Glomerular endothelial cell (primary cell): ENCODE results near the gene ATG2B. TPM values are rescaled to one million over a fixed set of nuclear protein-coding genes. Genes with fewer than 3 reads are reported as not detected.
"Not testable (repeated sequence)": the region's sequence is repeated elsewhere in the genome, so short reads cannot be mapped to it uniquely, and the experiment has no call there.

Experiments
- DNase-seq: peaks from one replicate; pipeline ENCODE4 v3.0.0-alpha.2; 2011; ENCODE audit warnings: low read depth, low spot score; ENCODE audit errors: extremely low read depth
- total RNA-seq: library from RNA; depleted of rRNA; stranded (reverse); fragments of >200 nt; gene quantifications from 2 replicates; pipeline ENCODE4 v1.2.3, GENCODE V29; 2015

ATG2B gene
- total RNA-seq, 1 donor from 2014 or later = 13.9 TPM

DNA sequence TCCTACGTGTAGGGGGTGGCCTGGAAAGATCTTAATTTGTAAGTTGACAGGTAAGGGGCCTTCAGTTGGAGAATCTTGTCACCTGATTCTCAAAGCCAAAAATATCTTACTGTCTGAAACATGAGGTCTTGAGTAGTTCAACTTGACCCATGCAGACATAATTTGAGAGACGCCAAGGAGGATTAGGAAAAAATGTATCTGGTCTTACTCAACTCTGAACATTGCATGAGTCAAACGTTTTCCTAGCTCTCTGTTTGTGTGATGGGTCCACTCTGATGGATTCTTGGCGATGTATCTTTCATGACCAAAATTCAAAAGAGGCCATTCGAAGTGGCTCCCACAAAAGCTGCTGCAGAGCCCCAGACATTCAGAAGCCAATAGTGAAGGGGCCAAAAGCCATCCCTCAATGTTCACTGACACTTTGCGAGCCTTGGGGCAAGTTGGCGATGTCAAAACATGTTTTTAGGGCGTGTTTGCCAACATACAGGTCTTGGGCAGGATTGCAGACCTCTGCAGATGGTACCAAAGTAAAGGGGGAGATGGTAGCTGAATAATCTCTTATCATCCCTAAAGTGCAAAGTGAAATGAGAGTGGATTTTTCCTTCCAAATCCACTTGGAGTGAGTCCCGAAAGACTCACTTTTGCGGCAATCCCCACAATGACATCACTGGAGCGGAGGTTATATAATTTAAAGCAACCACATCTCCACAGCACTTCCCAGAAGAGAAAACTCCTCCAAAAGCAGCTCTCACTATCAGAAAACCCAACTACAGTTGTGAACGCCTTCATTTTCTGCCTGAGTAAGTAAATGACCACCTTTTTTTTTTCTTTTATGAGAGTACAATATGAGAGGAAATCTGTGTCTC lies 107.4 kb downstream of the ATG2B start, which contains the start of gene BDKRB1:
Gene BDKRB1, plus strand, starts transcription at position 710 of the 866 bp plus-strand sequence. CDS start 7,473 bp downstream, outside the sequence.
- DNase-seq = no peak

DNA sequence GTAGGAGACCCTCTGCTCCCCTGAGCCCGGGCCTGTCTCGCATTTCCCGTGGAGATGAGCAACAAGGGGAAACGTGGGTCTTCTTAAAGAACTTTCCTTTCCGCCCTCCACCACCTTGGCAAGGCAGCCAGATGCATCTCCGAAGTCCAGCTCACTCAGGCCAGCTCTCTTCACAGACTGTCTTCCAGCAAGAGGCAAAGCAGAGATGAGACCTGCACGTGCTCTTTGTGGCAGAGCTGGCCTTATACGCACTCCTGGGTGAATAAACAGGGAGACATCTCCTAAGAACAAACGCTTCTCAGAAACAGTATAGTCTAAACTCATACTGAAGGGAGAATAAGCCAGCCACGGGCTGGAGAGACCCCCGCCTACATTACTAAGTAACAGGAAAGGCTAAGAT lies 108.5 kb downstream of the ATG2B start:
- no peak for DNase-seq

DNA sequence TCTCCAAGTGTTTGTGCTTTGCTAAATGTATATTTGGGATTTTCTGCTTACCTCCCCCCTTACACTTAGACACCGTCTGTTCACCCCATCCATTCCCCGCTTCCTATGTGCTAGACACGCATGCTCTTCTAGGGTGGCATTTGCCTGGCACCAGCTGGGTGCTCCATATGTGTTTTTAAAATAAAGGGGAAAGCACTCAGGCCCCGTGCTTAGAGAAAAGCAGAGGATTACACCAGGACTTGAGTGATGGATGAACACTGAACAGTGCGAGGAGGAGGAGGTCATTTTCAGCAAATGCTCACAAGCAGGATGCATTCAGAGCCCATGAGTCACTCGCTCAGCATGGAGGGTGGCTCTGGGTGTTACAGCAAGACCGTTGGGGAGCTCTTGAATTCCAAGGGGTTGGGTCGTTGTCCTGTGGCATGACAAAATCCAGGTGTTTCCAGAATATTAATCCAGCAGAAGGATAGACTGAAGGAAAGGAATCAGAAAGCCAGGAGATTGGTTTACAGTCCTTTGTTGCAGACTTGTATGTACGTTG lies 110.1 kb downstream of the ATG2B start:
- DNase-seq = no peak

DNA sequence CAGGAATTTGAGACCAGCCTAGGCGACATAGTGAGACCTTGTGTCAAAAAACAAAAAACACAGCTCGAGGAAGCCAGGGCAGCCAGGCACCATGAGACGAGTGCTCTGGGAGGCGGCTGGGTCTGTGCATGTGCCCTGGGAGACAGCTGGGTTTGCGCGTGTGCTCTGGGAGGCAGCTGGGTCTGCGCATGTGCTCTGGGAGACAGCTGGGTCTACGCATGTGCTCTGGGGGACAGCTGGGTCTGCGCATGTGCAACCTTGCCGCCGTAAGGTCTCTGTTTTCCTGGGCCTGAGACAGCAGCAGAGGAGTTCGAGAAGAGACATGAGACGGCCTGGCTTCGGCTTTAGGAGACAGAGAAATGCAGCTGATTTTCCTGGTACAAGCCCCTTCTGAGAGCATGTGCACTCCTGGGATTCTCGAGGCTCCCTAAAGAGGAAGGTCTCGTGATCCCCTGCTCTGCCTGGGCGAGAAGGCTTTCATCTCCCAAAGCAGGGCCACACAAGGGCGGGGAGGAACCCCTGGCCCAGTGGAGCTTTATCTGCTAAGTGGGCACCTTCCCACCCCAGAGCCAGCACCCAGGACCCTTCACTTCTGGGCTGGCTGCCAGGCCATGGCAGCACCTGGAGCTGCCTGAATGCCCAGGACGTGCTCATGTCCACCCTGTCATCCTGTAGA lies 110.7 kb downstream of the ATG2B start:
- no peak for DNase-seq

DNA sequence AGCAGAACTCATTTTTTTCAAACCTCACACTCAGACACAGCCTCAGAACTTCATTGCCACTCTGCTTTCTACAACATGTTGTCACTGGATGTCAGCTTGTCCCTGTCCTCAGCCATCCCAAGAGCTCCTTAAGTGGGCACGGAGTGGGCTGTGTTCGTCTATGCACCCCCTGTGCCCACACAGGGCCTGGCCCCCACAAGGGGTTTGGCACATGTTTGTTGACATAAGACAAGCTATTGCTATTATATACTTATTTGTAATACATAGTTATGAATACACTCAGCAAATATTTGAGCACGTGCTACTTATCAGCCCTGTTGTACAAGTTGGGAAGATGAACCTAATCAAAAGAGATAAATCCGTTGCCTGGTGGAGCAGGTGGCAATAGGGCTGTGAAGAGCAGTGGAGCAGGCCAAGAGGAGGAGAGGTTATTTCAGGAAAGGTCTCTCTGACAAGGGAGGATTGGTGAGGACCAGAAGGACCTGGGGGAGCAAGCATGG lies 111.4 kb downstream of the ATG2B start:
- DNase-seq = no peak

DNA sequence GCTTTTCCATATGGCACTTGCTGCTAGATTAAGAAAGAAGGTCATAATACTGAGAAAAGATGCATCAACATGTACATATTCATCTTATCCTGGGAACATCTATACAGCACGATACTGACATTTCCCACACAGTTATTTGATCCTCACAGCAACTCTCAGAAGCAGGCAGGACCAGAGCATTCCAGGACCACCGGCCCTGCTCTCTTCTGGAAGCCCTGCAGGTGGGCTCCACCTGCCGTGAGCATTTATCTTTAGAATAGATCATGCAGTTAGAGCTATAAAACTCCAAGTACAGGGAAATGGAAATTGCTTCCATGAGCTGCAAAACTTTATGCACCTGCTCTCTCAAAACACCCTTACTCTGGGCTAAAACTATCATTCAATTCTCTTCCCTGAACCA lies 112.7 kb downstream of the ATG2B start:
- no peak for DNase-seq

DNA sequence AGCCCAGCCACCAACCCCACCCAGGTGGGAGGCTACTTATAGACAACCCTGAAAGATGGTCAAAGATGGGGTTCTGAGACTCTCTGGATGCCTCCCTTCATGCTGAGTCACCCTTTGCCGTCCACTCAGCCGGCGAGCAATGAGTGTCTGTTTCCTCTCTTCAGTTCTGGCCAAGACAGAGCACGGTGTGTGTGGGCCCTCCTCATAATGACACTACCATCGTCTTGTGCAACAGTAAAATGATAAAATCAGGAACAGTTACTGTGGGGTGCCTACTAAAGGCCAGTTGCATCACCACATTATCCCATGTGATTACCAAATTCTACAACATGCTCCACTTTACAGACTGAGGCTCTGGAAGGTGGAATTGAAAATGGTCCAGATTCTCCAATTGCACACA lies 114.1 kb downstream of the ATG2B start:
- no peak for DNase-seq

DNA sequence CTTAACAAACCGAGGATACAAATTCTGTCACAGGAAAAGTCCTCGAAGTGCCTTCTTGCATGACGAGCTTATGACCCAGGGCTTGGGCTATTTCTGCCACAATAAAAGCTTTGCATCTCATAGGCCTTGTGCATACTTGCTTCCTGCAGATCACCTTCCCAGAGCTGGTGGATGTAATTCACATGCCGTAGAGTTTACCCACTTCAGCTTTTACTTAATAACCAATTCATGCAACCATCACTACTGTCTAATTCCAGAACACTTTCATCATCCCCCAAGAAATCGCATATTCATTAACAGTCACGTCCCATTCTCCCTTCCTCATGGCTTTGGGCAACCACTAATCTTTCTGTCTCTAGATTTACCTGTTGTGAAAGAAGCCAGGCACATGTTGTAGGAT lies 116.1 kb downstream of the ATG2B start:
- DNase-seq = no peak

DNA sequence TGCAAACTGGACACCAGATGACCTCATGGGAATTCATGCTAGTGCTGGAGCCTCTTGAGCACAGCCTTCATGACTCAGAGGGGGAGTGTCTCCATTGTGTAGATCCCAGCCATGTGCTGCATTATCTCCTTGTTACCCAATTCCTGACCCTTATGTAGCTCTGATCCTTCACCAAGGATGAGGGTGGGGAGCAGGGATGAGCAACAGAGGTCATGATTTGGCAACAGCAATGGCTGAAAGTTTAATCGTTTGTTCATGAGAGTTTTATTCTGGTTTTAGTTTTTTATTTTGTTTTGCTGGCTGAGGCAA lies 116.6 kb downstream of the ATG2B start:
- DNase-seq = no peak

DNA sequence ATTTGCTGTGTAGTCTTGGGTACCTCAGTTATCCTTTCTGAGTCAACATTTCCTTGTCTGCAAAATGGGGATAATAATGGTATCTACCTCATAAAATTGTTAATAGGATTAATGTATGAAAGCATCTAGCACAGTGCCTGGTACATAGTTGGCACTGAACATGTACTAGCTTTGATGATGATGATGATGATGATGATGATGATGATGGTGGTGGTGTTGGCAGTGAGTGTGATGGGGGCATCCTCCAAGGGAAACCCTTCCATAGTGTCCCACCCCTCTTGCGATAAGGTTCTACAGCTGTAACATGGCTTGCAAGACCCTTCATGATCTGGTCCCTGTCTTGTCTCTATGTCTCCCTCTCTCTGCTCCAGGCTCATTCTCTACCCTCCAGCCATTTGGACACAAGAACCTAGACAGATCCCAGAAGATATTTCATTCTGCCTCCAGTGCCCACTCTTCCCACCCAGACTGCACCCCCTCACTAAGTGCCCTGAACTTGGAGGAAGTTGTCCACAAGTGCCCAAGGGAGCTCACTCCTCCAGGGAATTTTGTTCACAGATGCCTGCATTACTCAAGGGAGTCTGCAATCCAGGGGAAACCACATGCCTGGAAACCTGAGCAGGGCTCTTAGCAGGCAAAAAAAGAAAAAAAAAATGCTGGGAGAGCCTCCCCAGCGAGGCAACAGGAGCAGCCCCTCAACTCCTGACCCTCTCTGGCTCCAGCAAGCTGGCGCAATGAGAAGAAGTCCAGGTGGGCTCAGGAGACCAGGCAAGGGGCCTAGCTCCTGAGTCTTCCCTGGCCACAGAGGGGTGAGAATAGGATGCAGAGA lies 117.2 kb downstream of the ATG2B start:
- no peak for DNase-seq

DNA sequence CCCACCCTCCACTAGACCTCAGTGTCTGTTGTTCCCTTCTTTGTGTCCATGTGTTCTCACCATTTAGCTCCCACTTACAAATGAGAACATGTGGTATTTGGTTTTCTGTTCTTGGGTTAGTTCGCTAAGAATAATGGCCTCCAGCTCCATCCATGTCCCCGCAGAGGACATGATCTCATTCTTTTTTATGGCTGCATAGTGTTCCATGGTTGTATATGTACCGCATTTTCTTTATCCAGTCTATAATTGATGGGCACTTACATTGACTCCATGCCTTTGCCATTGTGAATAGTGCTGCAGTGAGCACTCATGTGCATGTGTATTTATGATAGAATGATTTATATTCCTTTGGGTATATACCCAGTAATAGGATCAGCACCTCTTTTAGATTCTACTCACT lies 118.1 kb downstream of the ATG2B start:
- DNase-seq = not testable (repeated sequence)

DNA sequence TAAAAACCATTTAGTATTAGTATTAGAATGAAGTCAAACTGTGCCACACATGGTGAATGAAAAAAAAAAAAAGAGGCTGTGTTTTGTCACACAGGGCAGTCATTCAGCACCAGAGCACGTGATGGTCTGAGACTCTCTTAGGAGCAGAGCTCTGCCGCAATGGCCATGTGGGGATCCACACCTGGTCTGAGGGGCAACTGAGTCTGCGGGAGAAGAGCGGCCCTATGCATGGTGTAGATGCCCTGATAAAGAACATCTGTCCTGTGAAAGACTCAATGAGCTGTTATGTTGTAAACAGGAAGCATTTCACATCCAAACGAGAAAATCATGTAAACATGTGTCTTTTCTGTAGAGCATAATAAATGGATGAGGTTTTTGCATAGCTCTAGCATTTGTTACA lies 119.4 kb downstream of the ATG2B start:
- DNase-seq = no peak

DNA sequence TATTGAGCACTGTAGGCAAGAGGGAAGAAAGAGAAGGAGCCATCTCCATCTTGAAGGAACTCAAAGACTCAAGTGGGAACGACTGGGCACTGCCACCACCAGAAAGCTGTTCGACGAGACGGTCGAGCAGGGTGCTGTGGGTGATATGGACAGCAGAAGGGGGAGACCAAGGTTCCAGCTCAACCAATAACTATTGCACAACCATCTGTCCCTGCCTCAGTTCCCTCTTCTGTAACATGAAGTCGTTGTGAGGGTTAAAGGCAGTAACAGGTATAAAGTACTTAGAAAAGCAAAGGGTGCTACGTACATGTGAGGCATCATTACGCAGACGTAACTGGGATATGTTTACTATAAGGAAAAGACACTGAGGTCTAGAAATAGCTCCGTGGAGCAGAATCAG lies 121.0 kb downstream of the ATG2B start:
- no peak for DNase-seq

DNA sequence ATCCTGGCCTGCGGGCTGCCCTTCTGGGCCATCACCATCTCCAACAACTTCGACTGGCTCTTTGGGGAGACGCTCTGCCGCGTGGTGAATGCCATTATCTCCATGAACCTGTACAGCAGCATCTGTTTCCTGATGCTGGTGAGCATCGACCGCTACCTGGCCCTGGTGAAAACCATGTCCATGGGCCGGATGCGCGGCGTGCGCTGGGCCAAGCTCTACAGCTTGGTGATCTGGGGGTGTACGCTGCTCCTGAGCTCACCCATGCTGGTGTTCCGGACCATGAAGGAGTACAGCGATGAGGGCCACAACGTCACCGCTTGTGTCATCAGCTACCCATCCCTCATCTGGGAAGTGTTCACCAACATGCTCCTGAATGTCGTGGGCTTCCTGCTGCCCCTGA lies 122.5 kb downstream of the ATG2B start:
- DNase-seq = no peak

DNA sequence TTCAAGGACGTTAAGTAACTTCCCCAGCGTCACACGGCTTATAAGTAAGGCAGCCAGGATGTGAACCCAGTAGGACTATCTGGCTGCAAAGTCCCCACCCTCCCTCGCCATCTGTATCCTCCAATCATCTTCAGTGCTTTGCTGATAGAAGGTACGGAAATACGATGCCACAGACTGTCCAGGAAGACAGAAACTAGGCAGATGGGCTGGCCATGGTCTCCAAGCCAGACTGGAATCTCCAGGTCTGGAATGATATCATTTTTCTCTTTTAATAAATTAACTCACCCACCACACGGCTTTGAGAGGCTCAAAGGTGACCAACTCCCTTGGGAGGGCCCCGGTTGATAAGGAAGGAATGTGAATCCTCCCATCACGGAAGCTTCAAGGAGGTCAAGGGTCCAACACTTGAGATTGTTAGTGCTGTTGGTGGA lies 123.4 kb downstream of the ATG2B start:
- no peak for DNase-seq

DNA sequence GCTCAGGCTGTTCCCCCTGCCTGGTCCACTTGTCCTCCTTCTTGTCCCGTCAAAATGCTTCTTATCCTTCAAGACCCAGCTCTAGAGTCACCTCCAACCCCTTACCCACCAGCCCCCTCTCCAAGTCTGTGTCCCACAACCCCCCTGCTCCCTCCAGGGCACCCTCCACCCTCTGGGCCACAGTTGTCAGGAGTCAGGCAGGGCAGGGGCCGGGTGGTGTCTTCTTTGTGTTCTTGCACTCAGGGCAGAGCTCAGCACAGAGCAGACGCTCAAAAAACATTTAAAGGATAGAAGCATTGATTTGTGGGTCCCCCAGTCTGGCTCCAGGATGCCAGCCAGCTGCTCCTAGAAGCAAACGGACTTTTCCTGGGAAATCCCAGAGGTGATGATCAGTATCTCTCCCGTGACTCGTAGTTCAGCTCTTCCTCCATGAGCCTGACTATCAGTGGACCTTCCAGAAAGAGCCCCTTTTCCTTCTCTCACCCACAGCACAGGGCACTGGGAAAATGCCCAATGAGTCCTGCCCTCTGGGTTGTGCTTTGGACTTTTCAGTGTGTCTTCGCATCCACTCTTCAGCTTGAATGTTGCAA lies 124.4 kb downstream of the ATG2B start:
- DNase-seq = no peak

DNA sequence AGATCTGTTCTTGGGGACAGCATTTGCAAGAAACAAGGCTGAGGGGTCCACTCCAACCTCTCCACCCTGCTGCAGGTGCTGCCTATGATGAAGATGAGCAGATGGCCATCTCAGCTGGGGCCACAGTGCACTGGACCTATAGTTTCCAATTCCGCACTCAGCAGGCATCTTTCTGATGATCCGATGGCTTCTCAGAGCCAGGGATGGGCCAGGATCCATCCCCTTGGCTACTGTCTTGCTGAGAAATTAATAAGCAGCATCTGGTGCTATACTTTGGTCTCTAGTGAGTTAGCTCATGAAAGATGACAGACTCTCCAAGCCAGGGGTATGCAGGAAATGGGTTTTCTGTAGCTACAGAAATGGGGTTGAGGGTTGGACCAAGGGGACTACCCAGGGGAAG lies 125.5 kb downstream of the ATG2B start:
- no peak for DNase-seq

DNA sequence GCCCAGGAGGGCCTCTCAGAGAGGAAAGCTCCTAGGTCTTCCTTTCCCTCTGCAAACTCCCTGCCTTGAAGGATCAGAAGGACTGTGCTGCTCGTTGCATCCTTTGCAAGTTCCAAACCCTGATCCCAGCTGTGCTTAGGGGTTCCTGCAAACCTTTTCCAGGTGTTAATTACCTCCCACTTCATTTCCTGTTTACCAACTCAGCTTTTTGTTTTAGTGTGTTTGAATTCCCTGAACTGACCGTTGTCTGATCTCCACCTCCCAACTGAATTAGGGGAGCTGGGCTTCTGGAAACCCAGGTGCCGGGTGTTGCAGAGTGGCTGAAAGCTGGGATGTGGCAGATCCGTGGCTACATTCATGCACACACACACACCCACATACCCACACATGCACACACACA lies 127.7 kb downstream of the ATG2B start:
- DNase-seq = no peak

DNA sequence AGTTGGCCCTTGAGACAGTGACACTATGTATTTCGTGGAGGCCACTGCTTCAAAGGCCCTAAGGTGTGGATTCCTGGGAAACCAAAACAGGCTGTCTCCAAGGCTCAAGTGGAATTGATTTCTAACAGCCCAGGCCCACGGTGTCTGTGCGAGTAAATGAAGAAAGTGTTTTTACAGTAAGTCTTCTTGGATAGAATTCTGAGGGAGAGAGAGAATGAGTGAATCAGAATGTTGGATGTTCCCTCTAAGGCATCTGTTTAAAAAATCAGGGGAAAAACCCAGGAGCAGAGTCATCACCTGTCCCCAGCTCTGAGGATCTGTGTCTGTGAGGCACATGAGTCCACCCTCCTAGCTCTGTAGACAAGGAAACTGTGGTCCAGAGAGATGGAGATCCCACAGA lies 129.5 kb downstream of the ATG2B start:
- no peak for DNase-seq

DNA sequence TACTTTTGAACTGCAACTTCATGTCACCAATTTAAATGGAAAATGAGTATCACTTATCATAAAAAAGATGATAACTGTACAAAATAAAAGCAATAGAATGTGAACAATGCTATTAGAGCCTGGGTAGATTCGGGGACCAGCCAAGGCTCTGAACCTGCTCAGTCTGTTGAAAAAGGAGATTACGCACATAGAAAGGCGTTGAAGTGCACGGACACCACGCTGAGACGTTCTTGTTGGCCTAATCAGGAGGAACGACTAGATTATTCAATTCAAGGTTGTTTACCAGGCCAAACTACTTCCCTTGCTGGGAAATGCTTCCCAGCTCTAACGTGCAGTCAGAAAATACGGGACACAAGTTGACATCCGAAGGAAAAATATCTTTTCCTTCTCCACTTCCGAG lies 130.6 kb downstream of the ATG2B start:
- no peak for DNase-seq
